Astrocyte (in vitro differentiated cells and primary cell): ENCODE data around the gene ABCC11. TPM values are rescaled to one million over a fixed set of nuclear protein-coding genes. Genes with fewer than 3 reads are reported as not detected.

Experiments used
- DNase-seq: peaks from one replicate; pipeline ENCODE4 v3.0.0-alpha.2; 2010; ENCODE audit warnings: low read depth
- FAIRE-seq: peaks from 2 replicates; lab custom pipeline; 2011; peaks lifted over from hg19 to GRCh38; lab: Jason Lieb, UNC
- H2AFZ ChIP-seq: 2 replicates; pipeline ENCODE4 v1.6.0; 2012; ENCODE audit warnings: low read depth, low read length, inconsistent platforms
- H3K27ac ChIP-seq: 2 replicates; pipeline ENCODE4 v1.5.1; 2011; ENCODE audit warnings: low read depth, low read length, inconsistent platforms
- H3K27me3 ChIP-seq: 2 replicates; pipeline ENCODE4 v1.6.0; 2011; ENCODE audit warnings: low read length, inconsistent platforms; ENCODE audit not compliant: insufficient read depth
- H3K36me3 ChIP-seq: 2 replicates; pipeline ENCODE4 v1.5.1; 2011; ENCODE audit warnings: low read length, inconsistent platforms; ENCODE audit not compliant: insufficient read depth
- H3K4me1 ChIP-seq: 2 replicates; pipeline ENCODE4 v1.5.1; 2011; ENCODE audit warnings: low read length, inconsistent platforms; ENCODE audit not compliant: insufficient read depth
- H3K4me2 ChIP-seq: 2 replicates; pipeline ENCODE4 v1.6.0; 2012; ENCODE audit warnings: low read length, inconsistent platforms
- H3K4me3 ChIP-seq: 2 replicates; pipeline ENCODE4 v1.5.1; 2011; ENCODE audit warnings: low read depth, mild to moderate bottlenecking, low read length, inconsistent platforms; ENCODE audit not compliant: insufficient read depth
- H3K79me2 ChIP-seq: 2 replicates; pipeline ENCODE4 v1.6.0; 2012; ENCODE audit warnings: mild to moderate bottlenecking, low read length, inconsistent platforms; ENCODE audit not compliant: insufficient read depth
- H3K9ac ChIP-seq: 2 replicates; pipeline ENCODE4 v1.6.0; 2012; ENCODE audit warnings: mild to moderate bottlenecking, low read length, inconsistent platforms
- H3K9me3 ChIP-seq: 2 replicates; pipeline ENCODE4 v1.5.1; 2012; ENCODE audit warnings: low read depth, mild to moderate bottlenecking, low read length, inconsistent platforms; ENCODE audit not compliant: insufficient read depth
- H4K20me1 ChIP-seq: 2 replicates; pipeline ENCODE4 v1.6.0; 2012; ENCODE audit warnings: low read length, inconsistent platforms; ENCODE audit not compliant: insufficient read depth
- H3K27ac Mint-ChIP-seq: one replicate; pipeline ENCODE4 v1.8.0; 2021; ENCODE audit warnings: mild to moderate bottlenecking, mixed read lengths; ENCODE audit not compliant: unreplicated experiment
- H3K27me3 Mint-ChIP-seq: one replicate; pipeline ENCODE4 v1.8.0; 2021; ENCODE audit warnings: low read depth, mixed read lengths; ENCODE audit not compliant: unreplicated experiment
- H3K36me3 Mint-ChIP-seq: one replicate; pipeline ENCODE4 v1.8.0; 2021; ENCODE audit warnings: low read depth, mixed read lengths; ENCODE audit not compliant: unreplicated experiment
- H3K4me1 Mint-ChIP-seq: one replicate; pipeline ENCODE4 v1.8.0; 2021; ENCODE audit warnings: low read depth, mixed read lengths; ENCODE audit not compliant: unreplicated experiment
- H3K4me3 Mint-ChIP-seq: one replicate; pipeline ENCODE4 v1.8.0; 2021; ENCODE audit warnings: mild to moderate bottlenecking, moderate library complexity, mixed read lengths; ENCODE audit not compliant: unreplicated experiment
- H3K9me3 Mint-ChIP-seq: one replicate; pipeline ENCODE4 v1.8.0; 2021; ENCODE audit warnings: mild to moderate bottlenecking, mixed read lengths; ENCODE audit not compliant: unreplicated experiment
- EZH2 ChIP-seq: IDR thresholded peaks from 2 replicates; pipeline ENCODE4 v1.6.1; 2012; ENCODE audit warnings: mild to moderate bottlenecking, low read length, inconsistent platforms; ENCODE audit not compliant: insufficient read depth
- total RNA-seq: library from RNA; stranded (reverse); gene quantifications from 2 replicates; pipeline ENCODE4 v1.2.1, GENCODE V29; 2021
- TF ChIP-seq, protein P1 (sequence below): IDR thresholded peaks from 2 replicates; pipeline ENCODE4 v1.5.1; 2011; ENCODE audit warnings: low read depth, mild to moderate bottlenecking, inconsistent platforms, low read length, moderate library complexity; ENCODE audit not compliant: insufficient read depth

Gene ABCC11
- total RNA-seq, 1 donor from 2014 or later = 0.32 TPM

DNA sequence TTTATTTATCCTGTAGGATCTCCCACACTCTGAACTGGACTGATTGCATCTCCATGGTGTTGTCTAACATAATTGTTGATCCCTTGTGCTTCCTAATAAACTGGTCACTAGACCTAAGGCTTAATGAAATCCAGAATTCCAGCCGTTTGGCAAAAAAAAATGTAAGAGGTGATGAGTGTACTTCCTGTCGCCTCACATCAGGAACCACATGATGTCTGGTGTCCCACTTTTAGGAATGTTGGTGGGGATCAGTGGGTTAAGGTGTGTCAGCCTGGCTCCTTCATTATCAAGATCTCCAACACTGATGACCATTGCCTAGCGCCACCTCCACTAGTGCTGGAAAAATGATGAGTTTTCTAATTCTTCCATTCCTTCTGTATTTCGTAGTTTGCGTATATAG lies 21.9 kb downstream of the ABCC11 start:
- H3K9me3 ChIP-seq = no peaks in the 10 kb centered on the region
- Mint-ChIP-seq H3K36me3 (peaks cover 2% of the 10 kb centered on the region), H3K4me3 (no peak overlapping the region), H3K27ac (no peak overlapping the region), H3K4me1 (peaks cover 5% of the 10 kb centered on the region), H3K9me3 (peaks cover 4% of the 10 kb centered on the region), H3K27me3 (no peaks in the 10 kb centered on the region)
- H3K4me1 ChIP-seq = peaks cover 5% of the 10 kb centered on the region
- no peak for TF ChIP-seq EZH2
- TF ChIP-seq, protein P1, sequence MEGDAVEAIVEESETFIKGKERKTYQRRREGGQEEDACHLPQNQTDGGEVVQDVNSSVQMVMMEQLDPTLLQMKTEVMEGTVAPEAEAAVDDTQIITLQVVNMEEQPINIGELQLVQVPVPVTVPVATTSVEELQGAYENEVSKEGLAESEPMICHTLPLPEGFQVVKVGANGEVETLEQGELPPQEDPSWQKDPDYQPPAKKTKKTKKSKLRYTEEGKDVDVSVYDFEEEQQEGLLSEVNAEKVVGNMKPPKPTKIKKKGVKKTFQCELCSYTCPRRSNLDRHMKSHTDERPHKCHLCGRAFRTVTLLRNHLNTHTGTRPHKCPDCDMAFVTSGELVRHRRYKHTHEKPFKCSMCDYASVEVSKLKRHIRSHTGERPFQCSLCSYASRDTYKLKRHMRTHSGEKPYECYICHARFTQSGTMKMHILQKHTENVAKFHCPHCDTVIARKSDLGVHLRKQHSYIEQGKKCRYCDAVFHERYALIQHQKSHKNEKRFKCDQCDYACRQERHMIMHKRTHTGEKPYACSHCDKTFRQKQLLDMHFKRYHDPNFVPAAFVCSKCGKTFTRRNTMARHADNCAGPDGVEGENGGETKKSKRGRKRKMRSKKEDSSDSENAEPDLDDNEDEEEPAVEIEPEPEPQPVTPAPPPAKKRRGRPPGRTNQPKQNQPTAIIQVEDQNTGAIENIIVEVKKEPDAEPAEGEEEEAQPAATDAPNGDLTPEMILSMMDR = no peak
- DNase-seq = peak; percentile 20
- H3K27me3 ChIP-seq = no peaks in the 10 kb centered on the region
- FAIRE-seq = no peak
- H2AFZ ChIP-seq = no peak overlapping the region
- no peak overlapping the region for H3K4me3 ChIP-seq
- no peak overlapping the region for H3K9ac ChIP-seq
- no peaks in the 10 kb centered on the region for H3K36me3 ChIP-seq
- H3K4me2 ChIP-seq = no peak overlapping the region
- H3K79me2 ChIP-seq = no peaks in the 10 kb centered on the region
- no peak overlapping the region for H3K27ac ChIP-seq
- no peaks in the 10 kb centered on the region for H4K20me1 ChIP-seq

DNA sequence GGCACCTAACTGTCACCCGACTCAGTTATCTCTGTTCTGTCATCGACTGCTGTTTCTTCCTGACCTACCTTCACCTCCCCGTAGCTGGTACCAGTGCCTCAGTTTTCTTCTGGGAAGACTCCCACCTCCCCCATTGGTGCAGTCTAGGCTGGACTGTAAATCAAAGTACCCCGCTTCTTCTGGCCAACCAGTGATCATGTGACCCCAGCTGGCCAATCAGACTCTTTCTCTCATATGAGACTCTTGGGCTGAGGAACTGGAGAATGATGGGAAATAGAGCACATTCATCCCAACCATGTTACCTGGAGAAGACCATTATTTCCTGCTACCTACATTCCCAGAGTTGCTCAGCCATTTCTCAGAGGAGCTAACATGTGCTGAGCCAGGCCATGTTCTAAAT lies 23.8 kb downstream of the ABCC11 start:
- H3K9ac ChIP-seq = no peak overlapping the region
- DNase-seq = no peak
- Mint-ChIP-seq H3K9me3 (peaks cover 4% of the 10 kb centered on the region), H3K4me3 (no peak overlapping the region), H3K4me1 (peaks cover 5% of the 10 kb centered on the region), H3K36me3 (peaks cover 2% of the 10 kb centered on the region), H3K27ac (no peak overlapping the region), H3K27me3 (no peaks in the 10 kb centered on the region)
- no peak overlapping the region for H3K4me3 ChIP-seq
- no peak overlapping the region for H3K27ac ChIP-seq
- no peak for FAIRE-seq
- no peaks in the 10 kb centered on the region for H4K20me1 ChIP-seq
- no peaks in the 10 kb centered on the region for H3K9me3 ChIP-seq
- H3K4me2 ChIP-seq = no peak overlapping the region
- H3K4me1 ChIP-seq = peaks cover 5% of the 10 kb centered on the region
- TF ChIP-seq, protein P1 = no peak
- TF ChIP-seq EZH2 = no peak
- no peak overlapping the region for H2AFZ ChIP-seq
- no peaks in the 10 kb centered on the region for H3K79me2 ChIP-seq
- H3K36me3 ChIP-seq = no peaks in the 10 kb centered on the region
- H3K27me3 ChIP-seq = no peaks in the 10 kb centered on the region

DNA sequence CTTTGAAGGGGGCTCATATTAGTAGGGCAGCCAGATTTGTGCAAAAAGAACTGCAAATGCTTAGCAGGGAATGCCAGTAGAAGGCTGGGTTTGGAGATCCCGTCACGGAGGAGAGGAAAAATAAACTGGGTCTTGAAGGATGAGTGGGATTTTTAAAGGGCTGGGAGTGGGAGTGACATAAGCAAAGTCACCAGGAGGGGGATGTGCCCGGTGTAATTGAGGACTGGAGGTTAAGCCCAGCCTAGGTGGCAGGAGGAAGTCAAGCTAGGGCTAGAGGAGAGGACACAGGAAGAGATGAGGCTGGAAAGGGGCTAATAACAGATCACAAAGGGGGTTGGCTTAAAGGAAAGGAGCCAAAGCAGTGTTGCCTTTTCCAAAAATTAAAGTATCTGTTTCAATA lies 26.4 kb downstream of the ABCC11 start:
- no peak for DNase-seq
- H2AFZ ChIP-seq = no peak overlapping the region
- H3K9ac ChIP-seq = no peak overlapping the region
- Mint-ChIP-seq H3K27me3 (peaks cover 1% of the 10 kb centered on the region), H3K4me3 (no peak overlapping the region), H3K36me3 (peaks cover 2% of the 10 kb centered on the region), H3K4me1 (peaks cover 5% of the 10 kb centered on the region), H3K27ac (no peak overlapping the region), H3K9me3 (peaks cover 4% of the 10 kb centered on the region)
- H3K36me3 ChIP-seq = no peaks in the 10 kb centered on the region
- no peaks in the 10 kb centered on the region for H3K79me2 ChIP-seq
- no peak overlapping the region for H3K4me3 ChIP-seq
- TF ChIP-seq EZH2 = no peak
- TF ChIP-seq, protein P1 = no peak
- no peak overlapping the region for H3K27ac ChIP-seq
- peaks cover 4% of the 10 kb centered on the region for H3K27me3 ChIP-seq
- H3K4me2 ChIP-seq = no peak overlapping the region
- H3K9me3 ChIP-seq = no peaks in the 10 kb centered on the region
- no peak for FAIRE-seq
- H4K20me1 ChIP-seq = no peaks in the 10 kb centered on the region
- H3K4me1 ChIP-seq = peaks cover 5% of the 10 kb centered on the region
